Transverse colon (tissue), 4 donors: Measurements from ENCODE around the gene AMN. TPM values are rescaled to one million over a fixed set of nuclear protein-coding genes. Genes with fewer than 3 reads are reported as not detected.

ENCODE experiments used
- DNase-seq: peaks from one replicate; pipeline ENCODE4 v3.0.0-alpha.2; 2019
- H3K27ac ChIP-seq, 4 donors: fragments of 200-600 bp; sonication (generic); 2 replicates each; pipeline ENCODE4 v1.5.1; 2016 to 2018; ENCODE audit warnings: inconsistent platforms in 4 of 4
- H3K27me3 ChIP-seq: fragments of 200-600 bp; sonication (generic); 2 replicates; pipeline ENCODE4 v1.5.1; 2017; ENCODE audit warnings: inconsistent platforms
- H3K36me3 ChIP-seq, 4 donors: fragments of 200-600 bp; sonication (generic); 2 replicates each; pipeline ENCODE4 v1.5.1; 2017 to 2019; ENCODE audit warnings: inconsistent platforms in 4 of 4
- H3K4me1 ChIP-seq, 4 donors: fragments of 200-600 bp; sonication (generic); 2 replicates each; pipeline ENCODE4 v1.5.1; 2017 to 2020; ENCODE audit warnings: inconsistent platforms in 4 of 4
- H3K4me3 ChIP-seq, 4 donors: fragments of 200-600 bp; sonication (generic); 1 replicate in 1 of 4; 2 replicates in 3 of 4; pipeline versions ENCODE4 v1.5.1 to v1.6.1; 2017 to 2019; ENCODE audit warnings: inconsistent platforms in 4 of 4
- H3K9me3 ChIP-seq, 2 donors: fragments of 200-600 bp; sonication (generic); 2 replicates each; pipeline ENCODE4 v1.5.1; 2017 to 2019; ENCODE audit warnings: inconsistent platforms in 2 of 2
- CTCF ChIP-seq, 5 experiments: fragments of 200-600 bp in 3 of 5; fragments of 450-650 bp in 2 of 5; sonication (generic) in 3 of 5; IDR thresholded peaks; 1 replicate in 2 of 5; 2 replicates in 3 of 5; pipeline ENCODE4 v1.5.1; 2016 to 2017; ENCODE audit warnings: antibody characterized with exemption in 5 of 5, inconsistent platforms in 3 of 5, mild to moderate bottlenecking in 2 of 5, moderate library complexity in 1 of 5
- EP300 ChIP-seq: sonication (generic); formaldehyde crosslinking; IDR thresholded peaks from one replicate; pipeline ENCODE4 v1.6.1; 2017; ENCODE audit warnings: antibody characterized with exemption, low read depth
- POLR2A ChIP-seq: fragments of 450-650 bp; IDR thresholded peaks from one replicate; pipeline ENCODE4 v1.6.1; 2016; ENCODE audit warnings: antibody characterized with exemption, mild to moderate bottlenecking, moderate library complexity
- POLR2AphosphoS5 ChIP-seq, 3 donors: sonication (generic); formaldehyde crosslinking; IDR thresholded peaks; one replicate each; pipeline ENCODE4 v1.6.1; 2016; ENCODE audit warnings: antibody characterized with exemption in 3 of 3
- WGBS, 2 donors: methylation state at CpG; one replicate each; pipeline ENCODE4 v1.1.5; 2018; ENCODE audit warnings: low coverage in 1 of 2; 5-methylcytosine and 5-hydroxymethylcytosine counted together
- in situ Hi-C, 4 donors: fragments of 200-750 bp; cut with MboI; loops; one replicate each; pipeline versions ENCODE4 v1.15.0 to v1.15.1; 2017; ENCODE audit warnings: low sequenced_read_pairs in 3 of 4, low pct_ligation_motif_present in 1 of 4, low pct_unique_long_range_greater_than_20kb in 1 of 4
- intact Hi-C: fragments of 100-400 bp; cut with DNase I; formaldehyde crosslinking; loops from one replicate; pipeline ENCODE4 v1.15.1; 2023; ENCODE audit warnings: low total_unique reads
- total RNA-seq, 4 donors: library from RNA; depleted of rRNA; stranded (reverse); fragments of >200 nt; gene quantifications; one replicate each; pipeline ENCODE4 v1.1.0, GENCODE V29; 2016

AMN gene
- total RNA-seq, 4 donors from 2014 or later, result 306 to 597 (median 420) TPM

- intact Hi-C loops, result no loop called here
- H3K36me3 ChIP-seq, result peaks cover 0 to 19% (median 1%) of the 10 kb centered on the region in 4 donors
- H3K4me1 ChIP-seq, result peaks cover 6 to 12% (median 8%) of the 10 kb centered on the region in 4 donors
- no peak overlapping the region for H3K27ac ChIP-seq
- H3K27me3 ChIP-seq, result no peaks in the 10 kb centered on the region
- no peak for TF ChIP-seq EP300
- DNase-seq, result no peak
- 94% methylated on average over 8 of the region's 12 CpGs; no CpG with 5 or more reads in 1 of the 2 donors for WGBS, 2 donors
- H3K9me3 ChIP-seq, result no peaks in the 10 kb centered on the region
- H3K4me3 ChIP-seq, result no peak overlapping the region
- in situ Hi-C loops, result no loop called here
These were observed 15.7 kb downstream of the AMN start for GRCh38 chr14:102938191-102938590.

- no peaks in the 10 kb centered on the region for H3K9me3 ChIP-seq
- H3K36me3 ChIP-seq, result peaks cover 0 to 31% (median 5%) of the 10 kb centered on the region in 4 donors
- TF ChIP-seq EP300, result no peak
- no peak for TF ChIP-seq POLR2AphosphoS5 (IDR thresholded peaks at IDR 0.05)
- TF ChIP-seq CTCF (IDR thresholded peaks at IDR 0.05), result no peak
- TF ChIP-seq POLR2A, result no peak
- no peak overlapping the region for H3K4me3 ChIP-seq
- in situ Hi-C loops, result no loop called here
- no peak overlapping the region for H3K27ac ChIP-seq
- 93% methylated on average over 18 of the region's 18 CpGs; no CpG with 5 or more reads in 1 of the 2 donors for WGBS, 2 donors
- no peak for DNase-seq
- intact Hi-C loops, result no loop called here
- H3K4me1 ChIP-seq, result peaks cover 6 to 12% (median 8%) of the 10 kb centered on the region in 4 donors
- no peaks in the 10 kb centered on the region for H3K27me3 ChIP-seq
These were observed 16.9 kb downstream of the AMN start for GRCh38 chr14:102939329-102939728.

GRCh38 chr14:102939820-102940561 is 17.5 kb downstream of the AMN start:
- Histone ChIP-seq H3K4me1 (peaks cover 6 to 12% (median 8%) of the 10 kb centered on the region in 4 donors), H3K4me3 (no peak overlapping the region), H3K36me3 (peaks cover 0 to 34% (median 8%) of the 10 kb centered on the region in 4 donors), H3K9me3 (no peaks in the 10 kb centered on the region), H3K27me3 (no peaks in the 10 kb centered on the region), H3K27ac (no peak overlapping the region)
- 86 to 90% methylated on average over 11 to 41 of the region's 43 CpGs for WGBS, 2 donors
- TF ChIP-seq CTCF (IDR thresholded peaks at IDR 0.05) (peak in 2 of 5 experiments; percentile 3 to 9), POLR2AphosphoS5 (IDR thresholded peaks at IDR 0.05) (peak in 1 of 3 donors; percentile 11), EP300 (no peak), POLR2A (no peak)
- peak; percentile 73 for DNase-seq
- intact Hi-C loops, result no loop called here
- in situ Hi-C loops, result no loop called here

GRCh38 chr14:102940729-102941362 is 18.4 kb downstream of the AMN start:
- Histone ChIP-seq H3K27ac (no peak overlapping the region), H3K9me3 (no peaks in the 10 kb centered on the region), H3K27me3 (no peaks in the 10 kb centered on the region), H3K36me3 (peaks cover 0 to 43% (median 12%) of the 10 kb centered on the region in 4 donors), H3K4me3 (no peak overlapping the region), H3K4me1 (peaks cover 6 to 12% (median 8%) of the 10 kb centered on the region in 4 donors)
- DNase-seq, result no peak
- in situ Hi-C loops, result no loop called here
- TF ChIP-seq CTCF (IDR thresholded peaks at IDR 0.05) (no peak), POLR2AphosphoS5 (IDR thresholded peaks at IDR 0.05) (no peak), POLR2A (no peak), EP300 (no peak)
- intact Hi-C loops, result no loop called here
- 86% methylated on average over 19 of the region's 19 CpGs; no CpG with 5 or more reads in 1 of the 2 donors for WGBS, 2 donors
